ENCODE data around the gene WNT4.

Gene WNT4

DNA sequence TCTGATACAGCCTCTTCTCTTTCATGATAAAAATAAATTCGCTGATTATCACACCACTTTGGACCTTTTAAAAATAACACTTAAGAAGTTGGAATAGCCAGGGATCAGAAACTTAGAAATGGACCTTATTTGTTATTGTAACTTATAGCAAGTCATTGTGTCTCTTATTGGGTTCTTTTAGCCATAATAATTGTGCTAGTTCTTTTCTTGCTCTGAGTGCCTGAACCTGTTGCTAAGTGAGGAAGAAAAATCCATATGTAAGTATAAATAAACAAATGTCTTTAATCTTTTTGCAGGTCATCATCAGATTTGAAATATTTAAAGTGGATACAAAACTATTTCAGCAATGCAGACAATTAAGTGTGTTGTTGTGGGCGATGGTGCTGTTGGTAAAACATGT lies 64.8 kb downstream of the WNT4 start:
- TF ChIP-seq BACH2 (CRISPR knock-in tag; IDR thresholded peaks at IDR 0.05; ENCODE audit: borderline replicate concordance) (no peak), ZNF565 (CRISPR knock-in tag; conservative IDR thresholded peaks at IDR 0.05; ENCODE audit: low read depth) (no peak), SNAI2 (CRISPR knock-in tag; IDR thresholded peaks at IDR 0.05) (no peak), RARB (CRISPR knock-in tag; IDR thresholded peaks at IDR 0.05) (no peak), ZNF70 (CRISPR knock-in tag; IDR thresholded peaks at IDR 0.05) (no peak), ZNF8 (CRISPR knock-in tag; IDR thresholded peaks at IDR 0.05) (no peak), ARNTL (CRISPR knock-in tag; IDR thresholded peaks at IDR 0.05; ENCODE audit: borderline replicate concordance, low read depth) (no peak), PPARA (CRISPR knock-in tag; IDR thresholded peaks at IDR 0.05; ENCODE audit: borderline replicate concordance) (no peak), TCF4 (CRISPR knock-in tag; IDR thresholded peaks at IDR 0.05; ENCODE audit: borderline replicate concordance) (no peak), GLIS3 (CRISPR knock-in tag; IDR thresholded peaks at IDR 0.05) (no peak), ZC3H10 (CRISPR knock-in tag; IDR thresholded peaks at IDR 0.05) (no peak), OSR1 (CRISPR knock-in tag; IDR thresholded peaks at IDR 0.05) (no peak)
- TF ChIP-seq, protein P1, sequence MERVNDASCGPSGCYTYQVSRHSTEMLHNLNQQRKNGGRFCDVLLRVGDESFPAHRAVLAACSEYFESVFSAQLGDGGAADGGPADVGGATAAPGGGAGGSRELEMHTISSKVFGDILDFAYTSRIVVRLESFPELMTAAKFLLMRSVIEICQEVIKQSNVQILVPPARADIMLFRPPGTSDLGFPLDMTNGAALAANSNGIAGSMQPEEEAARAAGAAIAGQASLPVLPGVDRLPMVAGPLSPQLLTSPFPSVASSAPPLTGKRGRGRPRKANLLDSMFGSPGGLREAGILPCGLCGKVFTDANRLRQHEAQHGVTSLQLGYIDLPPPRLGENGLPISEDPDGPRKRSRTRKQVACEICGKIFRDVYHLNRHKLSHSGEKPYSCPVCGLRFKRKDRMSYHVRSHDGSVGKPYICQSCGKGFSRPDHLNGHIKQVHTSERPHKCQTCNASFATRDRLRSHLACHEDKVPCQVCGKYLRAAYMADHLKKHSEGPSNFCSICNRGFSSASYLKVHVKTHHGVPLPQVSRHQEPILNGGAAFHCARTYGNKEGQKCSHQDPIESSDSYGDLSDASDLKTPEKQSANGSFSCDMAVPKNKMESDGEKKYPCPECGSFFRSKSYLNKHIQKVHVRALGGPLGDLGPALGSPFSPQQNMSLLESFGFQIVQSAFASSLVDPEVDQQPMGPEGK (CRISPR knock-in tag; IDR thresholded peaks at IDR 0.05; ENCODE audit: borderline replicate concordance): no peak
- TF ChIP-seq, protein P2, sequence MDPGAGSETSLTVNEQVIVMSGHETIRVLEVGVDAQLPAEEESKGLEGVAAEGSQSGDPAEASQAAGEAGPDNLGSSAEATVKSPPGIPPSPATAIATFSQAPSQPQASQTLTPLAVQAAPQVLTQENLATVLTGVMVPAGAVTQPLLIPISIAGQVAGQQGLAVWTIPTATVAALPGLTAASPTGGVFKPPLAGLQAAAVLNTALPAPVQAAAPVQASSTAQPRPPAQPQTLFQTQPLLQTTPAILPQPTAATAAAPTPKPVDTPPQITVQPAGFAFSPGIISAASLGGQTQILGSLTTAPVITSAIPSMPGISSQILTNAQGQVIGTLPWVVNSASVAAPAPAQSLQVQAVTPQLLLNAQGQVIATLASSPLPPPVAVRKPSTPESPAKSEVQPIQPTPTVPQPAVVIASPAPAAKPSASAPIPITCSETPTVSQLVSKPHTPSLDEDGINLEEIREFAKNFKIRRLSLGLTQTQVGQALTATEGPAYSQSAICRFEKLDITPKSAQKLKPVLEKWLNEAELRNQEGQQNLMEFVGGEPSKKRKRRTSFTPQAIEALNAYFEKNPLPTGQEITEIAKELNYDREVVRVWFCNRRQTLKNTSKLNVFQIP (CRISPR knock-in tag; IDR thresholded peaks at IDR 0.05; ENCODE audit: borderline replicate concordance, low read depth): no peak
- TF ChIP-seq, protein P3, sequence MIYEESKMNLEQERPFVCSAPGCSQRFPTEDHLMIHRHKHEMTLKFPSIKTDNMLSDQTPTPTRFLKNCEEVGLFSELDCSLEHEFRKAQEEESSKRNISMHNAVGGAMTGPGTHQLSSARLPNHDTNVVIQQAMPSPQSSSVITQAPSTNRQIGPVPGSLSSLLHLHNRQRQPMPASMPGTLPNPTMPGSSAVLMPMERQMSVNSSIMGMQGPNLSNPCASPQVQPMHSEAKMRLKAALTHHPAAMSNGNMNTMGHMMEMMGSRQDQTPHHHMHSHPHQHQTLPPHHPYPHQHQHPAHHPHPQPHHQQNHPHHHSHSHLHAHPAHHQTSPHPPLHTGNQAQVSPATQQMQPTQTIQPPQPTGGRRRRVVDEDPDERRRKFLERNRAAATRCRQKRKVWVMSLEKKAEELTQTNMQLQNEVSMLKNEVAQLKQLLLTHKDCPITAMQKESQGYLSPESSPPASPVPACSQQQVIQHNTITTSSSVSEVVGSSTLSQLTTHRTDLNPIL (CRISPR knock-in tag; IDR thresholded peaks at IDR 0.05; ENCODE audit: low read depth): no peak
- TF ChIP-seq, protein P4, sequence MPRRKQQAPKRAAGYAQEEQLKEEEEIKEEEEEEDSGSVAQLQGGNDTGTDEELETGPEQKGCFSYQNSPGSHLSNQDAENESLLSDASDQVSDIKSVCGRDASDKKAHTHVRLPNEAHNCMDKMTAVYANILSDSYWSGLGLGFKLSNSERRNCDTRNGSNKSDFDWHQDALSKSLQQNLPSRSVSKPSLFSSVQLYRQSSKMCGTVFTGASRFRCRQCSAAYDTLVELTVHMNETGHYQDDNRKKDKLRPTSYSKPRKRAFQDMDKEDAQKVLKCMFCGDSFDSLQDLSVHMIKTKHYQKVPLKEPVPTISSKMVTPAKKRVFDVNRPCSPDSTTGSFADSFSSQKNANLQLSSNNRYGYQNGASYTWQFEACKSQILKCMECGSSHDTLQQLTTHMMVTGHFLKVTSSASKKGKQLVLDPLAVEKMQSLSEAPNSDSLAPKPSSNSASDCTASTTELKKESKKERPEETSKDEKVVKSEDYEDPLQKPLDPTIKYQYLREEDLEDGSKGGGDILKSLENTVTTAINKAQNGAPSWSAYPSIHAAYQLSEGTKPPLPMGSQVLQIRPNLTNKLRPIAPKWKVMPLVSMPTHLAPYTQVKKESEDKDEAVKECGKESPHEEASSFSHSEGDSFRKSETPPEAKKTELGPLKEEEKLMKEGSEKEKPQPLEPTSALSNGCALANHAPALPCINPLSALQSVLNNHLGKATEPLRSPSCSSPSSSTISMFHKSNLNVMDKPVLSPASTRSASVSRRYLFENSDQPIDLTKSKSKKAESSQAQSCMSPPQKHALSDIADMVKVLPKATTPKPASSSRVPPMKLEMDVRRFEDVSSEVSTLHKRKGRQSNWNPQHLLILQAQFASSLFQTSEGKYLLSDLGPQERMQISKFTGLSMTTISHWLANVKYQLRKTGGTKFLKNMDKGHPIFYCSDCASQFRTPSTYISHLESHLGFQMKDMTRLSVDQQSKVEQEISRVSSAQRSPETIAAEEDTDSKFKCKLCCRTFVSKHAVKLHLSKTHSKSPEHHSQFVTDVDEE (CRISPR knock-in tag; IDR thresholded peaks at IDR 0.05): no peak
- no peak for ATAC-seq

GRCh38 chr1:22077728-22078127 lies 65.2 kb downstream of the WNT4 start:
- no peak for ATAC-seq
- TF ChIP-seq RARB (CRISPR knock-in tag; IDR thresholded peaks at IDR 0.05) (no peak), TOX (CRISPR knock-in tag; IDR thresholded peaks at IDR 0.05; ENCODE audit: borderline replicate concordance) (no peak), ARNTL (CRISPR knock-in tag; IDR thresholded peaks at IDR 0.05; ENCODE audit: borderline replicate concordance, low read depth) (no peak), ISL1 (CRISPR knock-in tag; IDR thresholded peaks at IDR 0.05) (no peak), OSR1 (CRISPR knock-in tag; IDR thresholded peaks at IDR 0.05) (no peak), ZNF70 (CRISPR knock-in tag; IDR thresholded peaks at IDR 0.05) (no peak), SNAI2 (CRISPR knock-in tag; IDR thresholded peaks at IDR 0.05) (no peak), PPARA (CRISPR knock-in tag; IDR thresholded peaks at IDR 0.05; ENCODE audit: borderline replicate concordance) (no peak), ESRRG (CRISPR knock-in tag; IDR thresholded peaks at IDR 0.05) (no peak), CSDC2 (CRISPR knock-in tag; IDR thresholded peaks at IDR 0.05) (no peak)
- TF ChIP-seq, protein P2 (CRISPR knock-in tag; IDR thresholded peaks at IDR 0.05; ENCODE audit: borderline replicate concordance, low read depth): no peak

GRCh38 chr1:22076346-22076745 lies 66.6 kb downstream of the WNT4 start:
- no peak for ATAC-seq
- TF ChIP-seq RARB (CRISPR knock-in tag; IDR thresholded peaks at IDR 0.05) (no peak), ZNF70 (CRISPR knock-in tag; IDR thresholded peaks at IDR 0.05) (no peak), ESRRG (CRISPR knock-in tag; IDR thresholded peaks at IDR 0.05) (no peak)

Measured in SK-N-SH treated with all-trans-retinoic acid at 6 μM for 48 hours (cell line).